Body of pancreas (tissue), 4 donors: Measurements from ENCODE around the gene TMEM233. TPM values are rescaled to one million over a fixed set of nuclear protein-coding genes. Genes with fewer than 3 reads are reported as not detected.

Experiments used
- ATAC-seq: fragments of 150-250 bp; one replicate; pipeline ENCODE4 v1.9.1; 2016
- DNase-seq, 4 donors: peaks; one replicate each; pipeline ENCODE4 v3.0.0-alpha.2; 2019
- H3K27ac ChIP-seq, 4 donors: fragments of 200-600 bp; sonication (generic); 1 replicate in 3 of 4; 2 replicates in 1 of 4; pipeline versions ENCODE4 v1.5.1 to v1.6.1; 2016 to 2019; ENCODE audit warnings: mild to moderate bottlenecking in 1 of 4, mixed read lengths in 1 of 4, moderate library complexity in 1 of 4
- H3K27me3 ChIP-seq, 2 donors: fragments of 200-600 bp; sonication (generic); one replicate each; pipeline ENCODE4 v1.6.0; 2016; ENCODE audit warnings: mild to moderate bottlenecking in 1 of 2
- H3K36me3 ChIP-seq, 2 donors: fragments of 200-600 bp; sonication (generic); replicated peaks in 1 of 2; 2 replicates each; pipeline ENCODE4 v1.5.1; 2016; ENCODE audit warnings: low read depth in 2 of 2; ENCODE audit not compliant: insufficient read depth in 1 of 2
- H3K4me1 ChIP-seq: fragments of 200-600 bp; sonication (generic); one replicate; pipeline ENCODE4 v1.6.0; 2016
- H3K4me3 ChIP-seq, 2 donors: fragments of 200-600 bp; sonication (generic); 1 replicate in 1 of 2; 2 replicates in 1 of 2; pipeline ENCODE4 v1.5.1; 2016 to 2019
- H3K9me3 ChIP-seq, 3 donors: fragments of 200-600 bp; sonication (generic); 1 replicate in 2 of 3; 2 replicates in 1 of 3; pipeline ENCODE4 v1.5.1; 2016
- POLR2A ChIP-seq, 3 donors: fragments of 450-650 bp; IDR thresholded peaks; one replicate each; pipeline ENCODE4 v1.6.1; 2016; ENCODE audit warnings: antibody characterized with exemption in 3 of 3, mild to moderate bottlenecking in 2 of 3
- WGBS, 2 donors: methylation state at CpG; one replicate each; pipeline ENCODE4 v1.1.5; 2017; 5-methylcytosine and 5-hydroxymethylcytosine counted together
- intact Hi-C: fragments of 100-400 bp; cut with DNase I; formaldehyde crosslinking; loops from one replicate; pipeline ENCODE4 v1.15.1; 2023
- total RNA-seq, 2 donors: library from RNA; depleted of rRNA; stranded (reverse); fragments of >200 nt; gene quantifications; one replicate each; pipeline ENCODE4 v1.1.0, GENCODE V29; 2016
- TF ChIP-seq, protein P1 (sequence below), 7 experiments: fragments of 450-650 bp in 4 of 7; fragments of 200-600 bp in 3 of 7; sonication (generic) in 3 of 7; IDR thresholded peaks; one replicate each; pipeline ENCODE4 v1.5.1; 2016 to 2019; ENCODE audit warnings: antibody characterized with exemption in 7 of 7

TMEM233 gene
- total RNA-seq, 2 donors from 2014 or later: under 0.01 TPM; not detected in 1

DNA sequence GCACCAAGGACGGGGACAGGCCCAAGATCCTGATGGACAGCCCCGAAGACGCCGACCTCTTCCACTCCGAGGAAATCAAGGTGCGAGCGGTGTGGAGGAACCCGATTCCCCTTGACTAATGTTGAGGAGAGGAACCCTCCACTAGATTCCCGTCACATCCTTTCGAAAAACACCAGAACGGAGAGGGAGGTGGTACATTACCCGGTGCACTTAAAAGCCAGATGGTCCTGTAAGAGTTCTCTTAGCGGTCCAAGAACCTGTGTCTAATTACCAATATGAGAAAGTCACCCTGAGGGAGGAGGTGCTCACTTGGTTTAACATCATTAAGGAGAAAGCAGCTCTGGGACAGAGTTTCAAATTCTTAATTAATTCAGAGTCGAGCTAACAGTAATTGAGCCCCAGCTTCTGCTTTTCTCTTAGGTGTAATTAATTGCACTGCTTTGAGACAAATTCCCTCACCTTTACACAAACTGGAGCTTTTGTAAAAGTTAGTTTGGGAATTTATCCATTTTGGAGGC lies 74.8 kb downstream of the TMEM233 start:
- no peaks in the 10 kb centered on the region for H3K9me3 ChIP-seq
- no peak for TF ChIP-seq POLR2A (IDR thresholded peaks at IDR 0.05)
- TF ChIP-seq, protein P1, sequence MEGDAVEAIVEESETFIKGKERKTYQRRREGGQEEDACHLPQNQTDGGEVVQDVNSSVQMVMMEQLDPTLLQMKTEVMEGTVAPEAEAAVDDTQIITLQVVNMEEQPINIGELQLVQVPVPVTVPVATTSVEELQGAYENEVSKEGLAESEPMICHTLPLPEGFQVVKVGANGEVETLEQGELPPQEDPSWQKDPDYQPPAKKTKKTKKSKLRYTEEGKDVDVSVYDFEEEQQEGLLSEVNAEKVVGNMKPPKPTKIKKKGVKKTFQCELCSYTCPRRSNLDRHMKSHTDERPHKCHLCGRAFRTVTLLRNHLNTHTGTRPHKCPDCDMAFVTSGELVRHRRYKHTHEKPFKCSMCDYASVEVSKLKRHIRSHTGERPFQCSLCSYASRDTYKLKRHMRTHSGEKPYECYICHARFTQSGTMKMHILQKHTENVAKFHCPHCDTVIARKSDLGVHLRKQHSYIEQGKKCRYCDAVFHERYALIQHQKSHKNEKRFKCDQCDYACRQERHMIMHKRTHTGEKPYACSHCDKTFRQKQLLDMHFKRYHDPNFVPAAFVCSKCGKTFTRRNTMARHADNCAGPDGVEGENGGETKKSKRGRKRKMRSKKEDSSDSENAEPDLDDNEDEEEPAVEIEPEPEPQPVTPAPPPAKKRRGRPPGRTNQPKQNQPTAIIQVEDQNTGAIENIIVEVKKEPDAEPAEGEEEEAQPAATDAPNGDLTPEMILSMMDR (IDR thresholded peaks at IDR 0.05): no peak
- intact Hi-C loops: loop anchor here (10.0 kb wide), 1 partner anchor 116 kb away; no protein-coding TSS in a partner anchor
- DNase-seq: no peak
- WGBS, 2 donors: 1 to 4% methylated on average over 9 to 14 of the region's 14 CpGs
- peaks cover 2 to 8% of the 10 kb centered on the region in 2 donors for H3K36me3 ChIP-seq
- H3K4me1 ChIP-seq: peaks cover 38% of the 10 kb centered on the region
- peak overlapping the region; percentile 91 to 96 (median 94) for H3K27ac ChIP-seq
- no peaks in the 10 kb centered on the region for H3K27me3 ChIP-seq
- no peak for ATAC-seq
- peak overlapping the region; percentile 84 to 94 for H3K4me3 ChIP-seq

- Histone ChIP-seq H3K4me1 (peaks cover 38% of the 10 kb centered on the region), H3K27ac (peak overlapping the region; percentile 83 to 96 (median 93)), H3K9me3 (no peaks in the 10 kb centered on the region), H3K36me3 (peaks cover 10 to 20% of the 10 kb centered on the region in 2 donors), H3K4me3 (no peak overlapping the region), H3K27me3 (no peaks in the 10 kb centered on the region)
- ATAC-seq (peak; percentile 34), DNase-seq (peak; percentile 44 to 83 (median 64))
- 9 to 14% methylated on average over 8 to 11 of the region's 11 CpGs for WGBS, 2 donors
- TF ChIP-seq POLR2A (IDR thresholded peaks at IDR 0.05): peak; percentile 38 to 80 (median 63)
- TF ChIP-seq, protein P1 (IDR thresholded peaks at IDR 0.05): no peak
- intact Hi-C loops: loop anchor here (10.0 kb wide), 1 partner anchor 115 kb away; no protein-coding TSS in a partner anchor
These were observed 76.3 kb downstream of the TMEM233 start for GRCh38 chr12:119669744-119670472.

- intact Hi-C loops: no loop called here
- Histone ChIP-seq H3K9me3 (no peaks in the 10 kb centered on the region), H3K27me3 (no peaks in the 10 kb centered on the region), H3K4me1 (peaks cover 38% of the 10 kb centered on the region), H3K36me3 (peaks cover 10 to 24% of the 10 kb centered on the region in 2 donors), H3K27ac (peak overlapping the region in 2 of 4 donors; percentile 91 to 95), H3K4me3 (no peak overlapping the region)
- DNase-seq (no peak), ATAC-seq (no peak)
- no peak for TF ChIP-seq POLR2A (IDR thresholded peaks at IDR 0.05)
- TF ChIP-seq, protein P1 (IDR thresholded peaks at IDR 0.05): no peak
- WGBS, 2 donors: 76 to 86% methylated on average over 3 of the region's 3 CpGs
These were observed 77.5 kb downstream of the TMEM233 start for GRCh38 chr12:119671070-119671469.

DNA sequence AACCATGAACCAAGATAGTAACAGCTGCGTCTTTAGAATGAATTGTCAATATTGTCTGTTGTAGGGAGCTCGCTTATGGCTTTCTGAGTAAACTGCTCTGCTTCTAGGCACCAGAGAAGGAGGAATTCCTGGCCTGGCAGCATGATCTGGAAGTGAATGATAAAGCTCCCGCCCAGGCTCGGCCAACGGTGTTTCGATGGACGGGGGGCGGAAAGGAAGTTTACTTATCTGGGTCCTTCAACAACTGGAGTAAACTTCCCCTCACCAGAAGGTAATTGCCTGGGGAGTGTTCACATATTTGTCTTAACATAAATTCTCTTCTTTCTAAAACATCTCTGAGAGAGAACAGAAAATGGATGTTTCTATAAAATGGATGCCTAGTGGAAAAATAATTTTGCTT lies 78.6 kb downstream of the TMEM233 start:
- Histone ChIP-seq H3K27me3 (no peaks in the 10 kb centered on the region), H3K36me3 (peaks cover 20 to 30% of the 10 kb centered on the region in 2 donors), H3K4me1 (peaks cover 34% of the 10 kb centered on the region), H3K9me3 (no peaks in the 10 kb centered on the region), H3K27ac (no peak overlapping the region), H3K4me3 (no peak overlapping the region)
- no peak for DNase-seq
- ATAC-seq: no peak
- WGBS, 2 donors: 84% methylated on average over 8 of the region's 8 CpGs
- intact Hi-C loops: no loop called here
- TF ChIP-seq POLR2A (IDR thresholded peaks at IDR 0.05): no peak
- TF ChIP-seq, protein P1 (IDR thresholded peaks at IDR 0.05): no peak
